Anterior cingulate cortex (tissue), 58 donors: ENCODE data around the gene TNFSF13.

Experiments
- DNase-seq, 58 donors: peaks; one replicate each; lab custom pipeline; 2025; lab: John Stamatoyannopoulos, UW

Gene TNFSF13

DNA sequence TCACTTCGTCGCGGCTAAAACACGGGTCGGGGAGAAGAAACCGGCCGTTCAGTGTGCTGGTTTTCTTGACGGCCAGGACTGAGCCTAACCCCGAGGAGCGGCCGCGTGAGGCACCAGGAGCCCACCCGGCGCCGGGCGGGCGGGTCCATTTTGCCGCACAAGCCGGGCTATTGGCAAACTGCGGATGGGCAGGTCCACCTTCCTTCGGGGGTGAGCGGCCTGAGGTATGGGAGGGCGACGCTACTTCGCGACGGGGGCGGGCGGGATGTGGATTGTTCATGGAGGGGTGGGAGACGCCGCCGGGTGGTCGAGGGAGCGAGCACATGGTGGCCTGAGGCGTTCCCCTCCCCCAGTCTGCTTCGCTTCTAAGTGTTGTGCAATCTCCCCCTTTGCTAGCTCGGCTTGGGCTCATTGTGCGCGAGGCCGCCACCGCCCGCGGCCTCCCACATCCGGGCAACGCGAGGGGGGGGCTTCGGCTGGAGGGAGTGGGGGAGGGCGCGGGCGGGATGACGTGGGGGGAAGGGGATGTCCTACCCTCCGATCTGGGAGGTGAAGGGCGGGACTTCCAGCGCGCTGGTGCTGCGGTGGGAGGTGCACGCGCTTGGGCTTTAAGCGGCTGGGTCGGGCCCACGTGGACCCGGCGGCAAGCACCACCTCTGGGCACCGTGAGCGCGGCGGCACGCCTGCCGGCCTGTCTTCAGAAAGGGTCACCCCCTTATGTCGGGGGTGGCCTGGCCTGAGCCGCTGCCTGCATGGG lies 15.0 kb downstream of the TNFSF13 start:
- DNase-seq: peak in 56 of 58 donors; percentile 44 to 92 (median 84)

DNA sequence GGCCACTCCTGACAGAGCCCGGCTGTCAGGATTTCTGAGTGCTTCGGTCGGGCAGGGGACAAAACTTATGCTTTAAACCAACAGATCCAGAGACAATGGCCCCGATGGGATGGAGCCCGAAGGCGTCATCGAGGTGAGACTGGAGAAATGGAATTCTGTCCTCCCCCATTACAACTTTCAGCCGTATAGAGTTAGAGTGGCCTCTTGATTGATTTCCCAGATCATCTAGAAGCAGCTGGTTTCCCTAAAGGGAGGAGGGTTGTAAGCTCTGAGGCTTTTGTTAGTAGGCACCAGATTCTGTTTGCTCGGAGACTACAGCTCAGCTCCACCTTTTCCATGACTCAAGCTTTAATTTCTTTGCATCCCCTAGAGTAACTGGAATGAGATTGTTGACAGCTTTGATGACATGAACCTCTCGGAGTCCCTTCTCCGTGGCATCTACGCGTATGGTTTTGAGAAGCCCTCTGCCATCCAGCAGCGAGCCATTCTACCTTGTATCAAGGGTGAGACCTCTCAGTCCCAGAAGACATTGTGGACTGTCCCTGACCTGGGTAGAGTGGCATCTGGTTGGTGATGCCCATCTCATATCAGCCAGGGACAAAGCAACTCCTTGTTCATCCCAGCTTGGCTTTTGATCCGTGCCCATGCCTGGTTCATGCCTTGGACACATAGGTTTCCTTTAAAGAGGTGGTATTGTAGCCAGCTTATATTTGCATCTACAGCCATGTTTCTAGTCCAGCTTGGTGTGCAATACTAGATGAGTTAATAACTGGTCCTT lies 15.8 kb downstream of the TNFSF13 start:
- no peak for DNase-seq

DNA sequence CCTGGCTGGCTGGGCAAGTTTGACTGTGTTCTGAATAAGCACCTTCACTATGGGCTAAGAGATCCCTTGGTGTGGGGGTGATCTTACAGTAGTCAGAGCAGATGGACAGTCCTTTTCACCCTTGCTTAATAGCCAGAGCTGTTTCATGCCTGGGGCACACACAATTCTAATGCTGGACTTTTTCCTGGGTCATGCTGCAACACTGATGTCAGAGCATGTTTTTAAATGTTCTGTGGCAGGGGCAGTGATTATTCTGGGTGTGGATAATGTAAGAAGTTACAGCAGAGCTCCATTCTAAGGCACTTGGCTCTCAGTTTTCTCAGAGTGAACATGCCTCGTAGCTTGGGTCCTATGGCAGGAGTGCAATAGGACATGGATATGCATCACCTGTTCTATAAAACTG lies 16.9 kb downstream of the TNFSF13 start:
- no peak for DNase-seq

DNA sequence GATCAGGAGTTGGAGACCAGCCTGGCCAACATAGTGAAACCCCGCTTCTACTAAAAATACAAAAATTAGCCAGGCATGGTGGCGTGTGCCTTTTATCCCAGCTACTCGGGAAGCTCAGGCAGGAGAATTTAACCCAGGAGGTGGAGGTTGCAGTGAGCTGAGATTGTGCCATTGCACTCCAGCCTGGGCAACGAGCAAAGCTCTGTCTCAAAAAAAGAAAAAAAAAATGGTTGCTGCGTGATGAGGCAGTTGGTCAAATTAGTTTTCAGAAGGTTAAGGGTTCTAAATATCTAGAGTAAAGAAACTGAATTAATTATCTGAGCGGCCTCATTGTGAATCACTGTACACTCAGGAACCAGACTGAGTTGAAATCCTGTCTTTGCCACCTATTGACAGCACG lies 17.4 kb downstream of the TNFSF13 start:
- no peak for DNase-seq

DNA sequence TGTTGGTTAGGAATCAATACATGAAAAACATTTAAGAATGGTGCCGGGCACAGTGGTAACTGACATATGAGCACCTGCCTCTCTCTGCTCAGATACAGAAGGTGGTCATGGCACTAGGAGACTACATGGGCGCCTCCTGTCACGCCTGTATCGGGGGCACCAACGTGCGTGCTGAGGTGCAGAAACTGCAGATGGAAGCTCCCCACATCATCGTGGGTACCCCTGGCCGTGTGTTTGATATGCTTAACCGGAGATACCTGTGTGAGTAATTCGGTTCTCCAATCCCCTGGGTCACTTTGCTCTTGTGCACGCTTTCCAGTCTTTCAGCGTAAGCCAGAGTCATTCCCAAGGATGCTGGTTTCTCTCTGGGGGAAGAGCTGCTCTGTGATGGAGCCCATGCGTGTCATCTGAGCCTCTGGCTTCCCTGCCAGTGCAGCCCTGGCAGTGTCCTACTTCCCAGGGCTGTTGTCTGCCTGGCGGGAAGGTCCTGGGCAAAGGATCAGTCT lies 17.9 kb downstream of the TNFSF13 start:
- peak in 1 of 58 donors; percentile 23 for DNase-seq

DNA sequence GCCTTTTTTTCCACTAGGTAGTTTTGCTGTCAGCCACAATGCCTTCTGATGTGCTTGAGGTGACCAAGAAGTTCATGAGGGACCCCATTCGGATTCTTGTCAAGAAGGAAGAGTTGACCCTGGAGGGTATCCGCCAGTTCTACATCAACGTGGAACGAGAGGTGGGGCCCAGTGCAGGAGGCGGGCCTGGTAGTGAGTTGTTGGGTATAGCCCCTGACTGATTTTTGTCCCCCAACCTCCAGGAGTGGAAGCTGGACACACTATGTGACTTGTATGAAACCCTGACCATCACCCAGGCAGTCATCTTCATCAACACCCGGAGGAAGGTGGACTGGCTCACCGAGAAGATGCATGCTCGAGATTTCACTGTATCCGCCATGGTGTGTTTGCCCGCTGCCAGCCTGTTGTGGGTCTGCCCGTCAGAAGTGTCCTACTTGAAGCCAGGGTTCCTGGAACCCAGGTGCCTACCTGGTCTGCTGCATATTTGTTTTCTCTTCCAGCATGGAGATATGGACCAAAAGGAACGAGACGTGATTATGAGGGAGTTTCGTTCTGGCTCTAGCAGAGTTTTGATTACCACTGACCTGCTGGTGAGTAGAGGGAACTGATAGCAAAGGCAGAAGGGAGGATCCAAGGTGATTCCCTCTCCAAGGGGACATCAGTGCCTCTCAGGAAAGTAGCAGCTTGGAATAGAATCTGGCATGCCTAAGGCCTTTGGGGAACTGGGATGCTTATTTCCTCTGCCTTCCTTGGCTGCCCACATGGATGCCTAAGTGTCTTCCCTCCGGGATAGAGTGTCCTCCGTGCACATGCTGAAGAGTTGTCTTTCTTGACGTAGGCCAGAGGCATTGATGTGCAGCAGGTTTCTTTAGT lies 19.0 kb downstream of the TNFSF13 start:
- no peak for DNase-seq

DNA sequence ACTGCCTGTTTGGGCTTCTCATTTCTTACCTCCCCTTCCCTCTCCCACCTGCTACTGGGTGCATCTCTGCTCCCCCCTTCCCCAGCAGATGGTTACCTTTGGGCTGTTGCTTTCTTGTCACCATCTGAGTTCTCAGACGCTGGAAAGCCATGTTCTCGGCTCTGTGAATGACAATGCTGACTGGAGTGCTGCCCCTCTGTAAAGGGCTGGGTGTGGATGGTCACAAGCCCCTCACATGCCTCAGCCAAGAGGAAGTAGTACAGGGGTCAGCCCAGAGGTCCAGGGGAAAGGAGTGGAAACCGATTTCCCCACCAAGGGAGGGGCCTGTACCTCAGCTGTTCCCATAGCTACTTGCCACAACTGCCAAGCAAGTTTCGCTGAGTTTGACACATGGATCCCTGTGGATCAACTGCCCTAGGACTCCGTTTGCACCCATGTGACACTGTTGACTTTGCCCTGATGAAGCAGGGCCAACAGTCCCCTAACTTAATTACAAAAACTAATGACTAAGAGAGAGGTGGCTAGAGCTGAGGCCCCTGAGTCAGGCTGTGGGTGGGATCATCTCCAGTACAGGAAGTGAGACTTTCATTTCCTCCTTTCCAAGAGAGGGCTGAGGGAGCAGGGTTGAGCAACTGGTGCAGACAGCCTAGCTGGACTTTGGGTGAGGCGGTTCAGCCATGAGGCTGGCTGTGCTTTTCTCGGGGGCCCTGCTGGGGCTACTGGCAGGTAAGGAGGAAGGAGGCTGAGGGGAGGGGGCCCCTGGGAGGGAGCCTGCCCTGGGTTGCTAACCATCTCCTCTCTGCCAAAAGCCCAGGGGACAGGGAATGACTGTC lies 20.7 kb downstream of the TNFSF13 start, which contains the start of gene CD68:
CD68 (plus strand) TSS at position 638 of the 833 bp plus-strand sequence; CDS start at position 678, 40 bp downstream.
- DNase-seq: peak in 17 of 58 donors; percentile 9 to 75 (median 55)

DNA sequence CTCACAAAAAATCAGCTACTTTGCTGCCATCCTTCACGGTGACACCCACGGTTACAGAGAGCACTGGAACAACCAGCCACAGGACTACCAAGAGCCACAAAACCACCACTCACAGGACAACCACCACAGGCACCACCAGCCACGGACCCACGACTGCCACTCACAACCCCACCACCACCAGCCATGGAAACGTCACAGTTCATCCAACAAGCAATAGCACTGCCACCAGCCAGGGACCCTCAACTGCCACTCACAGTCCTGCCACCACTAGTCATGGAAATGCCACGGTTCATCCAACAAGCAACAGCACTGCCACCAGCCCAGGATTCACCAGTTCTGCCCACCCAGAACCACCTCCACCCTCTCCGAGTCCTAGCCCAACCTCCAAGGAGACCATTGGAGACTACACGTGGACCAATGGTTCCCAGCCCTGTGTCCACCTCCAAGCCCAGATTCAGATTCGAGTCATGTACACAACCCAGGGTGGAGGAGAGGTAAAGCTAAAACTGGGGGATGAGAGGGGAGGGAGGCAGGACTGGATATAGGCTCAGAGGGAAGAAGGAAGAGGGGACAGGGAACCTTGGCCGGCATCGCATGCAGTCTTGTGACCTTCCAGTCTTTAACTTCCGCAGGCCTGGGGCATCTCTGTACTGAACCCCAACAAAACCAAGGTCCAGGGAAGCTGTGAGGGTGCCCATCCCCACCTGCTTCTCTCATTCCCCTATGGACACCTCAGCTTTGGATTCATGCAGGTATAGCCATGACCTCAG lies 21.5 kb downstream of the TNFSF13 start:
- DNase-seq: no peak

DNA sequence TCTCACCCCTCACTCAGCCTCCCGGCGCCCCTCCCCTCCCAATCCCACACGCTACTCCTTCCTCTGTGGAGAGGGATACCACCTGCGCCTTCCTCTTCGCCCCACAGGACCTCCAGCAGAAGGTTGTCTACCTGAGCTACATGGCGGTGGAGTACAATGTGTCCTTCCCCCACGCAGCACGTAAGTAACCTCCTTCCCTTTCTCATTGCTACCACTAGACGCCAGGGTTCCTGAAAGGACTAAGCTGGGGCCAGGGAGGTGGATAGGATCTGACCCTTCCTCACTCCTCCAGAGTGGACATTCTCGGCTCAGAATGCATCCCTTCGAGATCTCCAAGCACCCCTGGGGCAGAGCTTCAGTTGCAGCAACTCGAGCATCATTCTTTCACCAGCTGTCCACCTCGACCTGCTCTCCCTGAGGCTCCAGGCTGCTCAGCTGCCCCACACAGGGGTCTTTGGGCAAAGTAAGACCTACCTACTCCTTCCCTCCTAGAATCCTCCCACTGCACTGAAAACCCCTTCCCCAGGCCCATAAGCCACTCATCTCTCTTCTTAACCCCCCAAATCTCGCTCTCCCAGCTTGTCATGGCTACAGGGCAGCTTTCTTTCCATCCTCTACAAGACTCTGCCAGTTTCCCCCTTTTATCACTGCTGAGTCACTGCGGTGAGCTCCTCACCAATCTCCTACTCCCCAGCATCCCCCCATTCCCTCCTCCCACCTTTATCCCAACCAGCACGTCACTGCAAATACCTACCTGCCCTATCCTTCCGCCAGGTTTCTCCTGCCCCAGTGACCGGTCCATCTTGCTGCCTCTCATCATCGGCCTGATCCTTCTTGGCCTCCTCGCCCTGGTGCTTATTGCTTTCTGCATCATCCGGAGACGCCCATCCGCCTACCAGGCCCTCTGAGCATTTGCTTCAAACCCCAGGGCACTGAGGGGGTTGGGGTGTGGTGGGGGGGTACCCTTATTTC lies 22.3 kb downstream of the TNFSF13 start:
- DNase-seq: no peak

DNA sequence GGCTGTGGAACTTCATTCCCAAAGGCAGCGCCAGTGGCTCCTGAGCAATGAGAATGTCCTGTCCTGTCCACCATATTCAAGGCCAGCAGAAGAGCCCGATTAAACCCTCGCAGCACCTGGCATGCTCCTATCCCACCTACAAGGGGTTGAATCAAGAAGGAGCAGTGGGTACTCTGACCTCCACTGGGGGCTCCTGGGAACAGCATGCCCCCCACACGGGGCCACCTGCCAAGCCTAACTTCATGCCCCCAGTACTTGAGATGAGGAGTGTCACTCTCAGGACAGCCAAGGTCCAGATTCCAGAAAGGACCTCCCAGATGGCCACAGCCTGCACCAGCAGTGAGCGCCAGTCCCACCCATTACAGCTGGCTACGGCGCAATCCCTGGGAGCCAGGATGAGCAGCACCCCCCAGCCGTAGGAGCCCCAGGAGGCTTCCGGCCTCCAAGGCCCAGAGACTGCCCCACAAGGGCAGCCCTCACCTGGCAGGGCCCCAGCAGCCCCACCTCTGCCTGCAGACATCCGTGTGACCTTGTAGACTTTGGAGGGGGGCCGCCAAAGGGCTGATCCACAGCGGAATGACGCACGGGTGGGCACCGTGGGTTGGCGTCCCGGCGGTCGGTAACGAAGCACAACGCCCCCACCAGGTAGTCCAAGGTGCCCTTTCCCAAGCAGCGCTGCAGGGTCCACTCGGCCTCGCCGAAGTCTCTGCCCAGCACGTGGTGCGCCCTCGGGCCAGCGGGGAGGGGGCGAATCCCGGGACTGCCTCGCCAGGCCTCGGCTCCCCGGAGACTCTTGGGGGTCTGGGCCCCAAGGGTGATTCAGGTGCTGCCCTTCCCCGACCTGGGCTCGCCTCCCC lies 24.1 kb downstream of the TNFSF13 start:
- DNase-seq: peak in 4 of 58 donors; percentile 43 to 52 (median 48)

DNA sequence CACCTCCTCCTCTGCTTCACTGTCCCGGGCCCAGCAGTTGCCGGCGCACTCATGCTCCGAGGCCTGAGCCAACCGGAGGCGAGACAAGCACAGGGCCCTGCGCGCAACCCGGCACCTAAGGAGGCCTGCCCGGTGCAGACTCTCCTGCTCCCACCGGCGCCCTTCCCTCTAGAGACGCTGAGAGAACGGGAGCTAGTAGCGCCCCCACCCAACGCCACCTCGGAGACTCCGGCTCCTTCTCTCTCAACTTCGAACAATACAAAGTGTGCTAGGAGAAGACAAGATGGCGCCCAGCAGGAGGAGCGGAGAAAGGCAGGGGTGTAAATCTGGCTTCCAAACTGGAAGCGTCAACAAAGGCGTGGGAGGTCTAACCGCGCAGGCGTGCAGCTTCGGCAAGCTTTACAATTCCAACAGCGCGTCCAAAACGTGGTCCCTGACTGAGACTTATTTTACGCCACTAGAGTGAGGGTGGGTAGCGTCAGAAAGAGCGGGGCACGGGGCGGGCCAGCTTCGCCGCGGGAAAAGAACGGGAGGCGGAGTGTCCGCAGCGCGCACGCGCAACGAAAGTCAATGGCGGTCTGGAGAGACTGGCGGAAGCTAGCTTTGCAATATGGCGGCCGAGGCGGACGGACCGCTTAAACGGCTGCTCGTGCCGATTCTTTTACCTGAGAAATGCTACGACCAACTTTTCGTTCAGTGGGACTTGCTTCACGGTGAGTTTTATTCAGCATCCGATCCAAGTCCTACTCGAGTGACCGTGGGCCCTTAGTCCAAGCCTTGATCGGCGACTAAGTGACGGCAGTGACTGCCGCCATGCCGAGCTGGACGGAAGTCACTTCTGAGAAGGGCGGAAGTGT lies 24.9 kb downstream of the TNFSF13 start, which contains the start of gene MPDU1:
MPDU1 (plus strand) TSS at position 600 of the 857 bp plus-strand sequence; CDS start at position 611, 11 bp downstream.
- DNase-seq: peak; percentile 75 to 100 (median 96)

DNA sequence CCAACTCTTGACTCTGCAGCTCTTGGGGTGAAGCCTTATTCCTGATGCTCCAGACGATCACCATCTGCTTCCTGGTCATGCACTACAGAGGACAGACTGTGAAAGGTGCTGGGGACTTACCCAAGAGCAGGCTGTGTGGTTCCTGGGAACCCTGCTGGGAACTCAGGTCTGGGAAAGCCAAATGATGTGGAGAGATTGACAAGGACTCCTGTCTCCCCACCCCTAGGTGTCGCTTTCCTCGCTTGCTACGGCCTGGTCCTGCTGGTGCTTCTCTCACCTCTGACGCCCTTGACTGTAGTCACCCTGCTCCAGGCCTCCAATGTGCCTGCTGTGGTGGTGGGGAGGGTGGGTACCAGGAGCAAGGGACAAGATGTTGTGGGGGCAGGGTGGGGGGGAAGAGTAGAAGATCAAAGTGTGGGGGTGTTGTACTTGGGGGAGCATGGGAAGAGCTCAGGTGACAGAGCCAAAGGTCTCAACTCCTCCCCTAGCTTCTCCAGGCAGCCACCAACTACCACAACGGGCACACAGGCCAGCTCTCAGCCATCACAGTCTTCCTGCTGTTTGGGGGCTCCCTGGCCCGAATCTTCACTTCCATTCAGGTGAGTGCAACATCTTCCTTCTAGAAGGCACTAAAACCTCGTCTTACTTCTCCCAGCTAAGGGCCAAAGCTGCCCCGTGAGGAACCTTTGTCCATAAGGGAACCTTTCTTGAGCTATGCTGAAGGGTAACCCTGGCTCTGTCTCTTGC lies 28.3 kb downstream of the TNFSF13 start:
- no peak for DNase-seq

DNA sequence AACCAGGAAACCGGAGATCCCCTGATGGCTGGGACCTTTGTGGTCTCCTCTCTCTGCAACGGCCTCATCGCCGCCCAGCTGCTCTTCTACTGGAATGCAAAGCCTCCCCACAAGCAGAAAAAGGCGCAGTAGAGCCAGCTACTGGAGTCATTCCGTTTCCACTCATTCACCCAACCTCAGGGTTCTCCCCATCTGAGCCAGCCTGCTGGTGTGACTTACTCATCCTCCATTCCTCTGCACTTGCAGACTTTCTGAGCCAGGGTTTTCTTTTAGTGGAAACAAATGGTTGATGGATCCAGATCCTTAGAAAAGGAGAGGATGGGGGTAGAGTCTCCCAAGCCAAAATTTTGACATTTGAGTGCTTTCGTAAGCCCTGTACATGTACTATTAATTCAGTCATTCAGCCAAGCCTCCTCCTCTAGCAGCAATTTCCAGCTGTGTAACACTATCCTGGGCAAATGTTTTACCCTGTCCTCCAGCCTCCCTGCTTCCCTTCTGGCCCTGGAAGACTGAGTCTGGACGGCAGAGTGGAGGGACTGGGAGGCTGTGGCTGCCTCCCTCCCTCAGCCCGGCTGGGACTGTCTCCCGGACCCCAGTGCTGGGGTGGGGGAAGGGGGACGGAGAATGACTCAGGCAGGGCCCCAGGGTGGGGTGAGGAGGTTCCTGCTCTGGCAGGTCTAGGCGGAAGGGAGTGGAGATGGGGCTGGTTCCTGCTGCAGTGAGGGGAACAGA lies 29.0 kb downstream of the TNFSF13 start:
- DNase-seq: peak in 5 of 58 donors; percentile 15 to 40 (median 21)
